NCI-H187 treated with DMSO at 0.1 percent for 48 hours (cell line): ENCODE results near the gene PCDH9.
"Not testable (repeated sequence)": the region's sequence is repeated elsewhere in the genome, so short reads cannot be mapped to it uniquely, and the experiment has no call there.

Experiments
- DNase-seq: peaks from one replicate; lab custom pipeline; 2025; lab: John Stamatoyannopoulos, UW

PCDH9 gene

GRCh38 chr13:66914155-66914554 is 316.0 kb downstream of the PCDH9 start:
- DNase-seq, result no peak

GRCh38 chr13:66911411-66911939 is 318.7 kb downstream of the PCDH9 start:
- no peak for DNase-seq

DNA sequence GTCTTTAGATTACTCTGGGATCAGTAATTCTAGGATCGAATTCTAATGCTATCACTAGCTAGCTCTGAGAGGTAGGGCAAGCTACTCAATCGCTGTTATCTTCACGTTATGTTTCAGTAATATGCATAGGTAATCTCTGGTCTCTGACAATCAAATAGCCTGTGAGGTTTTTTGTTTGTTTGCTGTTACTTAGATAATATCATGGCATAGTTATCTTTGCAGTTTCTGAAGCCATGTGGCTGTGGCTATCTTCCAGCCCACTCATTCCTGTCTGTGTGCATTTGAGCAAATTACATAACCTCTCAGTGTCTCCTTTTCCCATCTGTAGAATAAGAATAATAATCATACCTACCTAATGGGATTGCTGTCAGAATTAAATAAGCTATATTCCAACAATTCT is 330.2 kb downstream of the PCDH9 start:
- no peak for DNase-seq

- no peak for DNase-seq
These were observed 333.2 kb downstream of the PCDH9 start for GRCh38 chr13:66896933-66897332.

DNA sequence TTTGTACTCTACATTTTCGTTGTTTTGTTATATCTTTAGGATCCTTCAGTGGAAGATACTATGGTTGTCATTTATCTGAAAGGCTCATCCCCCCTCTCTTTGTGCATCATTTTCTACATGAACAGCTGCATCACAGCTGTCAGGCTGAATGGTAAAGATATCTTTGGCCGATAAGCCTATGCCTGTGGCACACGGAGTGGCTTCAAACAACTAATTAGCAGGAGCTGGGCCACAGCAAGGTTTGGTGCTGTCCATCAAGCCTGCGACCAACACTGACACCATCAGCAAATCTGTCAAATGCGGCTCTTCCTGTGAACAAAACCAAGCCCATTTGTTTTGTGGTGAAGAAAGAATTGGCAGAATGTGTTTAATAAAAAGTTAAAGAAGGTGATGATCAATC is 334.4 kb downstream of the PCDH9 start:
- DNase-seq, result no peak

DNA sequence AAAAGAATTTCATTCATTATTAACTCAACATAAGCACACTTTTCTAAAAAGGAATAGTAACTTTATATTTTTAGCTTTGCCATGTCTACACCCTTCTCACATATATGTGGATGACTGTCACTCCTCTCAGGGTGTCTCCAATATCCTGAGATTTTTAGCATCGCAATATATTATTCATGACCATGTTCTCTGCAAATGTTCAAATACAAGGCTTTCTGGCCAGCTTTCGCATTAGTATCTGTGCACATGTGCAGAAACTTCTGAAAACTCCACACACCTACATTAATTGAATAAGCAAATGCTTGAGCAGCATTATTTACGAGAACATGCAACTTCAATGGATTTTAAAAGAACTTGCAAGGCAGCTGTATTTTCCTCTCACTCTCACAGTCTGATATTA is 334.8 kb downstream of the PCDH9 start:
- no peak for DNase-seq

- DNase-seq, result no peak
These were observed 341.4 kb downstream of the PCDH9 start for GRCh38 chr13:66888698-66889097.

GRCh38 chr13:66887088-66887487 is 343.0 kb downstream of the PCDH9 start:
- no peak for DNase-seq

DNA sequence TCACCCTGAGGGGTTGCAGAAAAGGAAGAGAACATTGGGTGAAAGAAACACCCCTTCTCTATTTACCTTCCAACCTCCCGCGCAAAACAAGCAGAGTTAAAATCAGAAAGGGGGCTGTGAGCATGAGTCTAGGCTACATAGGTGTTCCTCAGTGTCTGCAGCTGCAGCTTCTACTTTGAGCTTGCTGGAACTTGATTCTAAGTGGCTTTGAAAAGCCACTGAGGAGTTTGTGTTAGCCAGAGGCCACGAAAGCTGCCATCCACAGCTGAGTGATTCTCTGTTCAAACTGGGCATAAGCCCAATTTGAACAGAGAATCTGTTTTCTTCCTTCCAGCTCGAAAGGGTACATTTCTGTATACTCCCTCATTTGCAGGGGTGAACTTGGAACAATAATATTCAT is 343.9 kb downstream of the PCDH9 start:
- no peak for DNase-seq

- not testable (repeated sequence) for DNase-seq
These were observed 349.0 kb downstream of the PCDH9 start for GRCh38 chr13:66881170-66881569.

GRCh38 chr13:66879988-66880387 is 350.1 kb downstream of the PCDH9 start:
- DNase-seq, result no peak

GRCh38 chr13:66875264-66875663 is 354.9 kb downstream of the PCDH9 start:
- DNase-seq, result no peak

- DNase-seq, result no peak
These were observed 365.5 kb downstream of the PCDH9 start for GRCh38 chr13:66864627-66865026.

DNA sequence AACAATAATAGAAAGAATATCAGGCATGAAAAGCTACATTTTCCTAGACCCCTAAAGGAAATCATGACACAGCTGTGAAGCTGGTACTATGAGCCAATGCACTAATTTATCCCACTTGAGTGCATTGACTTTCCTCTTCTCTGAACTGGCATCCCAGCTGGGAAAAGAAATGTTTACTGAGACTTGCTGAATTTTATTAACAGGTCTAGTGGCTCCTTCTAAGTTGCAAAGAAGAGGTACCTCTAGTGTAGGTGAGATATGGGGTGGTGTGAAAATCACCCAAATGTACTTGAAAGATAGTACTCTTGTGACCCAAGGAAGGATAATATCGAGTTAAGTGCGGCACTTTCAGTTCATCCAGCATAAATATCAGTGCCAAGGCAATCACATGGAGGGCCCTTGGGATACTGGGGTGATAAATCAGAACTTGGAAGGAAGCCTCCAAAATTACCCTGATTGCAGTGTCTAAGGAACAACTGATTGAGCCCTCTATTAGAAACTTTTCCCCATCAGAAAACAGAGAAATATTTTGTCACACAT is 369.2 kb downstream of the PCDH9 start:
- no peak for DNase-seq

- no peak for DNase-seq
These were observed 369.9 kb downstream of the PCDH9 start for GRCh38 chr13:66859934-66860877.

- no peak for DNase-seq
These were observed 371.1 kb downstream of the PCDH9 start for GRCh38 chr13:66859078-66859477.

DNA sequence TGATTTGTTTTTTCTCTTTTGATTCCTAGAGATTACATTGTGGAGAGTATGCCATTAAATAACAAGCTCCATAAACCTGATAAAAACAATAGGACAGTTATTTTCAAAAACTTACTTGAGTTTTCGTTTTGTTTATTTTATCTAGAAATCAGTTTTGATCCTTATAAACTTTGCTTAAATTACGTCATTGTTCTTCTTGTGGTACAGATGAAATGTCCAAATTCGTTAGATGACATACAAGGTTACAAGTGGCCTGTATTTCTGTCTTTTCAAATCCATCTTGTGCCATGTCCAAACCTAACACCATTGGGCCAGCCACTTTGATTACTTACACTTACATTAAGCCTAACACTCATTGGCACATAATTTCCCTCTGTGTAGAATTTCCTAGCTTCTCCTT is 372.0 kb downstream of the PCDH9 start:
- DNase-seq, result no peak

- no peak for DNase-seq
These were observed 375.0 kb downstream of the PCDH9 start for GRCh38 chr13:66855131-66855530.

DNA sequence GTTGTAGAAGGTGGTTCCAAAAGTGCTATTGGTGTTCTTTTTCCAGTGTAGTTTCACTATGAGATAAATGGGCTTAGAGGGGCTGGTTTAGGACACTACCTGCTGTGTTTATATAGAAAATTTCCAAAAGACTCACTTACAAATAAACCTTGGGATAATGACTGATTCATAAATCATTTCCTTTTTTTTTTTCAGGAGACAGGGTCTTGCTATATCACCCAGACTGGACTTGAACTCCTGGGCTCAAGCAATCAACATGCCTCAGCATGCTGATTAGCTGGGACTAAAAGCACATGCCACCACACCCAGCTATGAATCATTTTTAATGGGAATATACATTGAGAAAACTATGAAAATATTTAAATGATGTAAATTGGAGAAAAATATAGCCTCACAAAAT is 376.6 kb downstream of the PCDH9 start:
- DNase-seq, result no peak

DNA sequence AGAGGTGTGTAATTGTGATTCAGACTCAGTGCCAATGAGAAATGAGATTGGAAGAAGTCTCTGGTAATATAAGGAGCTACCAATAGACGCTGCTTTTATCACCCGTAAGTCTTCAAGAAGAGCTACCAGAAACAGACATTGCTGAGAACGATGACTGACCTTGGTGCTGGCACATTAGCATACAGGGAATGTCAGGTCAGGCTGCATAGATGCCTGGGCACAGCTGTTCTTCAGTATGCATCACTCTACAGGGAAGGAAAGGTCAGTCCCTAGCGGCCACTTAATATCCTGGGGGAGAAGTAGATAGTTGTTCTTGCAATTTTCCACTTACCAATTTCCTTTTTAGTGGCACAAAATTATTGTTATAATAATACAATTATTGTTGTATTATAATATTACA is 380.4 kb downstream of the PCDH9 start:
- DNase-seq, result no peak

GRCh38 chr13:66847541-66847940 is 382.6 kb downstream of the PCDH9 start:
- DNase-seq, result no peak

DNA sequence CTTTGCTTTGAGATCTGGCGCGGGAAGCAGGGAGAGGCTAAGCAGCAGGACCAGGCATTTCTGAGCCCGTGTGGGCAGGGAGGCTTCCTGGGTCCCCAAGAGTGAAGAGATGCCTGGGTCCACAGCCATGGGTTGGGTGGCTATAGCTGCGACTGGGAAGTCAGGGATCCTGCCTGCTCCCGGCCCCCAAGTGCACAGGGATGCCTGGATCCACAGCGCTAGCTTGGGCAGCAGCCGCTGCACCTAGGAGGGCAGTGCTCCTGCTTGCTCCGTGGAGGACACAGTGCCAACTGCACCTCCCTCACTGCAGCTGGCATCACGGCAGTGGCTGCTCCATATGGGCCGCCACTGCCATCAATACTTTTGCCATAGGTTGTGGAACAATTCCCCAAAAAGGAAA is 384.7 kb downstream of the PCDH9 start:
- DNase-seq, result no peak

DNA sequence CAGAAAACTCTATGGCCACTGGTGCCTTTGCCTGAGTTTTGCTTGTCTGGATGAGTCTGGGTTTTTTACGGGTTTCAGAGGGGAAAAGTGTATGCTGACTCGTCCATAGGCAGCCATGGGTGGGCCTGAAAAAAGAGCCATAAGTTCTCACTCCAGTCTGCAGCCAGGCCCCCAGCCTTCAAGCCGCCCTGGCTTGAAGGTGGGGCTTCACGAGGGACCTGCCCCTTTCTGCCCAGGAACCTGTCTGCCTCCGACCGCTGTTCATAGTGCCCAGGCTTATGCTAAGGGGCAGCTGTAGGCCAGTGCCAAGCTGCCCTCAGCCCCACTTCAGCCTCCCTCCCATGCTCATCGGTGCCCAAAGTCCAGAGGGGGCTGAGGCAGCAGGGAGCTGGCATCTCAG is 385.2 kb downstream of the PCDH9 start:
- no peak for DNase-seq
